Activated naive CD8-positive, alpha-beta T cell treated with anti-CD3 and anti-CD28 coated beads, Interleukin-2, amount 10 ng/mL, durations not matched to agents 7 days and 5 days (primary cell): ENCODE measurements around the gene HDAC4. TPM values are rescaled to one million over a fixed set of nuclear protein-coding genes. Genes with fewer than 3 reads are reported as not detected.

ENCODE experiments used
- ATAC-seq: fragments of 150-1000 bp; cut with Tn5 transposase; one replicate; pipeline ENCODE4 v1.10.0; 2021; ENCODE audit warnings: low read depth, moderate library complexity
- POLR2A ChIA-PET: fragments of 350-600 bp; sonication (Branson Sonifier 250); formaldehyde crosslinking; loops from one replicate; lab custom pipeline; 2021; ENCODE audit warnings: antibody characterized with exemption; lab: Charles Lee
- DNase-seq: peaks from one replicate; pipeline ENCODE4 v3.0.0; 2021
- H3K27ac Mint-ChIP-seq: one replicate; pipeline ENCODE4 v1.8.0; 2022; ENCODE audit warnings: mild to moderate bottlenecking, mixed read lengths
- H3K27me3 Mint-ChIP-seq: one replicate; pipeline ENCODE4 v1.8.0; 2022; ENCODE audit warnings: mild to moderate bottlenecking, moderate library complexity, mixed read lengths
- H3K36me3 Mint-ChIP-seq: one replicate; pipeline ENCODE4 v1.8.0; 2021; ENCODE audit warnings: mild to moderate bottlenecking, mixed read lengths
- H3K4me1 Mint-ChIP-seq: one replicate; pipeline ENCODE4 v1.8.0; 2021; ENCODE audit warnings: mixed read lengths
- H3K4me3 Mint-ChIP-seq: one replicate; pipeline ENCODE4 v1.8.0; 2022; ENCODE audit warnings: mild to moderate bottlenecking, moderate library complexity, mixed read lengths
- H3K9me3 Mint-ChIP-seq: one replicate; pipeline ENCODE4 v1.8.0; 2021; ENCODE audit warnings: mixed read lengths
- microRNA-seq: library from miRNA; unstranded; fragments of <30 nt; microRNA quantifications from one replicate; pipeline ENCODE4 v1.2.0, GENCODE V29; 2022
- total RNA-seq, 2 experiments: library from RNA; stranded (reverse); gene quantifications; one replicate each; pipeline ENCODE4 v1.2.3, GENCODE V29; 2021

HDAC4 gene
- total RNA-seq, 2 experiments from 2014 or later = 54.0 to 57.4 TPM

- POLR2A ChIA-PET = no interaction called here
- ATAC-seq (no peak), DNase-seq (no peak)
- Mint-ChIP-seq H3K27ac (no peak overlapping the region), H3K4me1 (no peaks in the 10 kb centered on the region), H3K9me3 (no peaks in the 10 kb centered on the region), H3K27me3 (peaks cover 2% of the 10 kb centered on the region), H3K4me3 (no peak overlapping the region), H3K36me3 (no peaks in the 10 kb centered on the region)
Measured at GRCh38 chr2:239002954-239003623, 397.7 kb downstream of the HDAC4 start.

GRCh38 chr2:239002591-239002953, 398.2 kb downstream of the HDAC4 start:
- H3K4me3 Mint-ChIP-seq = no peak overlapping the region
- peaks cover 2% of the 10 kb centered on the region for H3K27me3 Mint-ChIP-seq
- DNase-seq = no peak
- H3K36me3 Mint-ChIP-seq = no peaks in the 10 kb centered on the region
- ATAC-seq = no peak
- POLR2A ChIA-PET = no interaction called here
- no peak overlapping the region for H3K27ac Mint-ChIP-seq
- no peaks in the 10 kb centered on the region for H3K4me1 Mint-ChIP-seq
- no peaks in the 10 kb centered on the region for H3K9me3 Mint-ChIP-seq

DNA sequence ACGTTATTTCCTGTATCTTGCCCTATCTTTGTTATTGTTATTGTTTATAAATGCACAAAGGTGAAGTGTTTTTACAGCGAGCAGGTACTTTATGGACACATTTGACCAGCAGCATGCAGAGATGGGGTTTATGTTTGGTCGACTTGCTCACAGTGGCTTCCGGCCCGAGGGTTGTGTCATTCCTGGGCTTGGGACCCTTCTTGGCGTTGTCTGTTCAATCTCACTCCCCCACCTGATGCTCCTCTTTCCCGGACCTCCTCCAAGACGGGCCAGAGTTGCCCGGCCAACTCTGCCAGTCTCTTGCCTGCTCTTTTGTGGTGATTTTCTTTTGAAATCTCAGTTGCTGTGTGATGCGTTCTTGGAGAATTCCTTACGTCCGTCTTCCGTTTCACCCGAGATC, 399.0 kb downstream of the HDAC4 start:
- no peak overlapping the region for H3K27ac Mint-ChIP-seq
- POLR2A ChIA-PET = no interaction called here
- no peaks in the 10 kb centered on the region for H3K9me3 Mint-ChIP-seq
- ATAC-seq (no peak), DNase-seq (no peak)
- H3K4me1 Mint-ChIP-seq = no peaks in the 10 kb centered on the region
- H3K4me3 Mint-ChIP-seq = no peak overlapping the region
- peaks cover 2% of the 10 kb centered on the region for H3K27me3 Mint-ChIP-seq
- no peaks in the 10 kb centered on the region for H3K36me3 Mint-ChIP-seq

DNA sequence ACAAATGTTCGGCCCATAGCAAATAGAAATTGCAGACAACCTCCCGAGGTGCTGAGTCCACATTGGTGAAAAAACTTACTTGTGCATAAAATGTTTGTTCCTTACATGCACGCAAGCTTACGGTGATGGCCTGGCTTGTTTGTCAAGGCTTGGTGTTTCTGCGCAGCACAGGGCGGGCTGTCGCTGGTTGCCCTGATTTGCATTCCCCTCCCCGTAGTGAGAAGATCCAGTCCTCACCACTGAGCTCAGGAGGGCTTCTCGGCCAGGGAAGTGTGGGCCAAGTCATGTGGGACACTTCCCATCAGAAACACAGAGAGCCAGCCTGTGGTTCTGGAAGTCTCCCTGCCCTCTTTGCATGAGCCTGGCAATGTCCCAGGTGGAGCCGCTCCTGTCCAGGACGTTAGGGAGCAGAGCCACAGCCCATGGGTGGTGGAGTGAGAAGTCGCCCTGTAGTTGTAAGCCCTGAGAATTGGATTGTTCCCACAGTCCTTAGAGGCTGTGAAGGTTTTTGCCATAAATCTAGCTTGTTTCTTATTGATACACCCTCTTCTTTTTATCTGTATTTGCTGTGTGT, 400.2 kb downstream of the HDAC4 start:
- Mint-ChIP-seq H3K27ac (no peak overlapping the region), H3K36me3 (no peaks in the 10 kb centered on the region), H3K4me1 (no peaks in the 10 kb centered on the region), H3K27me3 (peaks cover 2% of the 10 kb centered on the region), H3K4me3 (no peak overlapping the region), H3K9me3 (no peaks in the 10 kb centered on the region)
- ATAC-seq (no peak), DNase-seq (no peak)
- POLR2A ChIA-PET = no interaction called here

DNA sequence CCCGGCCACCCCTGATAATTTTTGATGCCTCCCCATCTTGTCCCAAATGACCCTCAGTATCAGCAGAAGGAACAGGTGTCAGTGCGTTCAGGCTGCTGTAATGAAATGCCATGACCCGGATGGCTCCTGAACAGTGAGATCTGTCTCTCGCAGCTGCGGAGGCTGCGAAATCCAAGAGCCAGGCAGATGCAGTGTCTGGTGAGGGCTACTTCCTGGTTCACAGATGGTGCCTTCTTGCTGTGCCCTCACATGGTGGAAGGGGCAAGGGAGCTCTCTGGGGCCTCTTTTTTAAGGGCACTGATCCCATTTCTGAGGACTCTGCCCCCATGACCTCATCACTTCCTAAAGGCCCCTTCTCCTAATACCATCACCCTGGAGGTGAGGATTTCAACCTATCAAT, 400.7 kb downstream of the HDAC4 start:
- H3K27ac Mint-ChIP-seq = no peak overlapping the region
- ATAC-seq = no peak
- H3K9me3 Mint-ChIP-seq = no peaks in the 10 kb centered on the region
- H3K4me3 Mint-ChIP-seq = no peak overlapping the region
- H3K36me3 Mint-ChIP-seq = no peaks in the 10 kb centered on the region
- no peaks in the 10 kb centered on the region for H3K4me1 Mint-ChIP-seq
- POLR2A ChIA-PET = no interaction called here
- peaks cover 5% of the 10 kb centered on the region for H3K27me3 Mint-ChIP-seq
- no peak for DNase-seq

DNA sequence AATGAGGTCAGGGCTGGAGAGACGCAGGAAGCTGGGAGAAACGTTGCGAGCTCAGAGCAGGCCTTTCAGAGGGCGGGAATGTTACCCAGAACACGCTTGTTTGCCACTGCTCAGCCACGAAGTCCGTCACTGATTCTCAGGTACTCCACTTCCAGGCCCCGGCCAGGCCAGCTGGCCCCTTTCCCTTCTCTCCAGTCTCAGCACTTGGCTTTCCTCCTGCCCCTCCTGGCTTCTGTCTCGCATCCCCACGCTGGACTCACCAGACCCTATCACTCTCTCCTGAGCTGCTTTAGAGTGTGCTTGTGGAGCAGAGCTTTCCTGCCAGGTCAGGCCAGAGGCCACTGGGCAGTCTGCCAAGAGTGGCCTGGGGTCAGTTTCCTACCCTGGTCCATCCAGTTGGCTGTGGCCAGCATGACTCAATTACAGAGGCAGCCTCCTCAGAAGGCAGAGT, 401.5 kb downstream of the HDAC4 start:
- ATAC-seq = no peak
- H3K27me3 Mint-ChIP-seq = peaks cover 9% of the 10 kb centered on the region
- DNase-seq = no peak
- H3K4me3 Mint-ChIP-seq = no peak overlapping the region
- no peaks in the 10 kb centered on the region for H3K36me3 Mint-ChIP-seq
- H3K4me1 Mint-ChIP-seq = no peaks in the 10 kb centered on the region
- no peaks in the 10 kb centered on the region for H3K9me3 Mint-ChIP-seq
- POLR2A ChIA-PET = no interaction called here
- no peak overlapping the region for H3K27ac Mint-ChIP-seq

DNA sequence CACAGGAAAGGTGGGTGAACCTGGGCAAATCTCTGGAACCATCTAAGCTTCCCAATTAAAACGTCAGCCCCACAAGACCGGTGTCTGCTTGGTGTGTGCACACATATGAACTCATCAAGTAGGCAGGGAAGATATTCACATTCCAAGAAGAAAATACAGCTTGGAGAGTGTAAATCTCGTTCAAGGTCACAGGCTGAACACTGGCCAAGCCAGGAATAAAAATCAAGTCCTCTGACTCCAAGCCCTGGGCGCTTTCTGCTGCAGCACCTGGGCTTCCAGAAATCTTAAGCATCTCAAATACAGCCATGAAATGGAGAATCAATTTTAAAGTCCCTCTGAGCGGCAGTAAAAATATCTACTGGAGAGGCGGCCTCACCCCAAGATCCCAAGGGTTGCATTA, 402.0 kb downstream of the HDAC4 start:
- DNase-seq (no peak), ATAC-seq (no peak)
- Mint-ChIP-seq H3K9me3 (peaks cover 1% of the 10 kb centered on the region), H3K36me3 (no peaks in the 10 kb centered on the region), H3K4me1 (no peaks in the 10 kb centered on the region), H3K4me3 (no peak overlapping the region), H3K27me3 (peaks cover 9% of the 10 kb centered on the region), H3K27ac (no peak overlapping the region)
- POLR2A ChIA-PET = no interaction called here

Small RNA genes lying within 50 kb of the gene (microRNA-seq; reads per million reads assigned to microRNA genes)
- gene MIR2467 (2.1 reads per million), gene MIR4269 (not detected), gene MIR4440 (not detected), gene MIR4441 (not detected)
